ENCODE measurements around the gene SPPL3. TPM values are rescaled to one million over a fixed set of nuclear protein-coding genes. Genes with fewer than 3 reads are reported as not detected.
"Not testable (repeated sequence)": the region's sequence is repeated elsewhere in the genome, so short reads cannot be mapped to it uniquely, and the experiment has no call there.

SPPL3 gene
- total RNA-seq, 1 donor from 2014 or later = 20.4 TPM

- no peaks in the 10 kb centered on the region for H3K9me3 ChIP-seq
- no peak for TF ChIP-seq CTCF (IDR thresholded peaks at IDR 0.05)
- peak overlapping the region; percentile 91 to 97 for H3K4me3 ChIP-seq
- no peaks in the 10 kb centered on the region for H3K36me3 ChIP-seq
- H3K27me3 ChIP-seq = no peaks in the 10 kb centered on the region
- peaks cover 12 to 30% of the 10 kb centered on the region in 2 donors for H3K4me1 ChIP-seq
- peak in 1 of 2 donors; percentile 75 for DNase-seq (ENCODE audit: low spot score in 2 of 2)
- intact Hi-C loops (cut with DNase I) = loop anchor here (2.0 to 5.0 kb wide), 4 partner anchors 56 to 321 kb away; partner anchors contain the start of genes MLEC and POP5
- peak overlapping the region; percentile 78 to 82 for H3K27ac ChIP-seq
These were observed 554 bp downstream of the SPPL3 start for GRCh38 chr12:120903412-120904196.

GRCh38 chr12:120902846-120903411 is 1.2 kb downstream of the SPPL3 start:
- peaks cover 10 to 27% of the 10 kb centered on the region in 2 donors for H3K4me1 ChIP-seq
- no peak for TF ChIP-seq CTCF (IDR thresholded peaks at IDR 0.05)
- intact Hi-C loops (cut with DNase I) = loop anchor here (5.0 kb wide), 2 partner anchors 56 to 321 kb away; partner anchors contain the start of gene POP5
- H3K4me3 ChIP-seq = peak overlapping the region; percentile 91 to 97
- peak overlapping the region; percentile 78 to 82 for H3K27ac ChIP-seq
- no peaks in the 10 kb centered on the region for H3K36me3 ChIP-seq
- H3K9me3 ChIP-seq = no peaks in the 10 kb centered on the region
- no peak for DNase-seq (ENCODE audit: low spot score in 2 of 2)
- H3K27me3 ChIP-seq = no peaks in the 10 kb centered on the region

GRCh38 chr12:120901818-120902217 is 2.3 kb downstream of the SPPL3 start:
- H3K27ac ChIP-seq = no peak overlapping the region
- intact Hi-C loops (cut with DNase I) = loop anchor here (5.0 kb wide), 2 partner anchors 55 to 320 kb away; partner anchors contain the start of gene POP5
- H3K4me1 ChIP-seq = peaks cover 4 to 20% of the 10 kb centered on the region in 2 donors
- no peaks in the 10 kb centered on the region for H3K9me3 ChIP-seq
- TF ChIP-seq CTCF (IDR thresholded peaks at IDR 0.05) = no peak
- no peak for DNase-seq (ENCODE audit: low spot score in 2 of 2)
- no peaks in the 10 kb centered on the region for H3K36me3 ChIP-seq
- H3K27me3 ChIP-seq = no peaks in the 10 kb centered on the region
- H3K4me3 ChIP-seq = peak overlapping the region in 1 of 2 donors; percentile 97

- intact Hi-C loops (cut with DNase I) = loop anchor here (5.0 kb wide), 2 partner anchors 54 to 319 kb away; partner anchors contain the start of gene POP5
- H3K27ac ChIP-seq; DNase-seq (ENCODE audit: low spot score in 2 of 2); H3K27me3 ChIP-seq; H3K36me3 ChIP-seq; H3K9me3 ChIP-seq; H3K4me3 ChIP-seq: not testable (repeated sequence)
- H3K4me1 ChIP-seq = peaks cover 4 to 16% of the 10 kb centered on the region in 2 donors
These were observed 3.1 kb downstream of the SPPL3 start for GRCh38 chr12:120901101-120901500.

GRCh38 chr12:120895532-120895931 is 8.6 kb downstream of the SPPL3 start:
- no peaks in the 10 kb centered on the region for H3K27me3 ChIP-seq
- no peak overlapping the region for H3K27ac ChIP-seq
- no peak for TF ChIP-seq CTCF (IDR thresholded peaks at IDR 0.05)
- intact Hi-C loops (cut with DNase I) = no loop called here
- H3K4me1 ChIP-seq = peaks cover 0 to 5% of the 10 kb centered on the region in 2 donors
- peaks cover 0 to 2% of the 10 kb centered on the region in 2 donors for H3K36me3 ChIP-seq
- no peaks in the 10 kb centered on the region for H3K9me3 ChIP-seq
- H3K4me3 ChIP-seq = no peak overlapping the region
- DNase-seq (ENCODE audit: low spot score in 2 of 2) = no peak

GRCh38 chr12:120892265-120892664 is 11.9 kb downstream of the SPPL3 start:
- Histone ChIP-seq H3K36me3 (peaks cover 0 to 2% of the 10 kb centered on the region in 2 donors), H3K27ac (no peak overlapping the region), H3K4me3 (no peak overlapping the region), H3K27me3 (no peaks in the 10 kb centered on the region), H3K4me1 (peaks cover 0 to 9% of the 10 kb centered on the region in 2 donors), H3K9me3 (no peaks in the 10 kb centered on the region)
- DNase-seq (ENCODE audit: low spot score in 2 of 2) = no peak
- intact Hi-C loops (cut with DNase I) = no loop called here
- no peak for TF ChIP-seq CTCF (IDR thresholded peaks at IDR 0.05)

All from ascending aorta (tissue), 2 donors.